HL-60 (cell line): ENCODE data around the gene CCDC9.

ENCODE experiments used
- DNase-seq, 2 experiments: peaks; one replicate each; pipeline ENCODE4 v3.0.0-alpha.2; 2010 to 2020; ENCODE audit warnings: low read depth in 1 of 2, low spot score in 1 of 2
- H3K27ac ChIP-seq: fragments of 250-450 bp; sonication (Bioruptor Pico); replicated peaks from 2 replicates; pipeline ENCODE4 v1.5.1; 2020; ENCODE audit warnings: mild to moderate bottlenecking, moderate library complexity
- H3K27me3 ChIP-seq: fragments of 250-450 bp; sonication (Bioruptor Pico); 2 replicates; pipeline ENCODE4 v1.5.1; 2021; ENCODE audit warnings: mild to moderate bottlenecking, moderate library complexity; ENCODE audit not compliant: insufficient read depth, poor library complexity, severe bottlenecking
- H3K4me3 ChIP-seq: replicated peaks from 2 replicates; pipeline ENCODE4 v1.5.1; 2011; ENCODE audit warnings: mild to moderate bottlenecking, control low read depth, low read length; ENCODE audit not compliant: insufficient read depth
- CTCF ChIP-seq: IDR thresholded peaks from one replicate; pipeline ENCODE4 v1.5.1; 2011; ENCODE audit warnings: low read length, control low read depth, inconsistent platforms; ENCODE audit not compliant: insufficient read depth
- GABPA ChIP-seq: IDR thresholded peaks from 2 replicates; pipeline ENCODE4 v1.6.1; 2012; ENCODE audit warnings: low read depth
- POLR2AphosphoS5 ChIP-seq: IDR thresholded peaks from 2 replicates; pipeline ENCODE4 v1.6.1; 2012; ENCODE audit warnings: low read depth
- REST ChIP-seq: IDR thresholded peaks from 2 replicates; pipeline ENCODE4 v1.6.1; 2012; ENCODE audit warnings: low read depth; ENCODE audit not compliant: insufficient replicate concordance
- SPI1 ChIP-seq: IDR thresholded peaks from 2 replicates; pipeline ENCODE4 v1.6.1; 2012; ENCODE audit warnings: low read depth, mild to moderate bottlenecking, borderline replicate concordance
- long read RNA-seq: library from polyadenylated mRNA; unstranded; transcript quantifications from one replicate; pipeline ENCODE4 v2.0.0, GENCODE V29; 2020

The CCDC9 gene
- long read RNA-seq, partial matches to known transcripts: 3 of 9 reads
- long read RNA-seq, other reads (novel, unspliced or antisense): 6 of 9 reads

DNA sequence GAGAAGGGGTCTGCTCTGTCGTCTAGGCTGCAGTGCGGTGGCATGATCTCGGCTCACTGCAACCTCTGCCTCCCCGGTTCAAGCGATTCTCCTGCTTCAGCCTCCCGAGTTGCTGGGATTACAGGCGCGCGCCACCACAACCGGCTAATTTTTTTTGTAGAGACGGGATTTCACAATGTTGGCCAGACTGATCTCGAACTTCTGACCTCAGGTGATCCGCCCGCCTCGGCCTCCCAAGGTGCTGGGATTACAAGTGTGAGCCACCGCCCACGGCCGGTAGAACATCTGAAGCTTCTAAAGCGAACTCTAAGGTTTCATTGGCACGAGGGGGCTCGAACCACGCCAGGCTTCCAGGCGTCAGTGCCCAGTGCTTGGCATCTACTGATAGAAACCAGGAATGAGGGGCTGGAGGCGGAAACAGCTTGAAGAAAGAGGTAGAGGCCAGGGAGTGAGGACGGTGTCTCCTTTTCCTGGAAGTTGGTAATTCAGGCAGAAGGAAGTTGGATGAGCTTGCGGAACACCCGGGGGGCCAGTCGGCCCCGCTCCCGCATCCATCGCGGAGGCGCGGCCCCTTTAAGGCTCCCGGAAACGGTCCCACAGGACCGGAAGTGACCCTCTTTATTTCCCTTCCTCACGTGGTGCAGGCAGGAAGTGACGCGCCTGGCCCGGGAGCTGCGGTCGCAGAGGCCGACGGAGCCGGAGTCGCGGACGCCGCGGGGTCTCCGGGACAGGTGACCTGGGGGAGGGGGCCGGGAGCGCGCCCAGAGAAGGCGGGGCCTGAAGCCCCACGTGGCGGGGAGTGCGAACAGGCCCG lies at the start of gene CCDC9:
TSS of gene CCDC9 (plus strand) at position 647 of the 814 bp plus-strand sequence. CDS start 1,876 bp downstream, outside the sequence.
- Histone ChIP-seq H3K4me3 (peak within 1 kb of the TSS; percentile 59), H3K27ac (peak within 1 kb of the TSS; percentile 95), H3K27me3 (no peaks in the 10 kb centered on the region)
- peak; percentile 88 for TF ChIP-seq GABPA
- TF ChIP-seq SPI1: peak; percentile 31; the same call in 1 of the 2 replicates
- no peak for TF ChIP-seq CTCF
- peak; percentile 77 for TF ChIP-seq POLR2AphosphoS5
- DNase-seq: peak; percentile 94 to 97

DNA sequence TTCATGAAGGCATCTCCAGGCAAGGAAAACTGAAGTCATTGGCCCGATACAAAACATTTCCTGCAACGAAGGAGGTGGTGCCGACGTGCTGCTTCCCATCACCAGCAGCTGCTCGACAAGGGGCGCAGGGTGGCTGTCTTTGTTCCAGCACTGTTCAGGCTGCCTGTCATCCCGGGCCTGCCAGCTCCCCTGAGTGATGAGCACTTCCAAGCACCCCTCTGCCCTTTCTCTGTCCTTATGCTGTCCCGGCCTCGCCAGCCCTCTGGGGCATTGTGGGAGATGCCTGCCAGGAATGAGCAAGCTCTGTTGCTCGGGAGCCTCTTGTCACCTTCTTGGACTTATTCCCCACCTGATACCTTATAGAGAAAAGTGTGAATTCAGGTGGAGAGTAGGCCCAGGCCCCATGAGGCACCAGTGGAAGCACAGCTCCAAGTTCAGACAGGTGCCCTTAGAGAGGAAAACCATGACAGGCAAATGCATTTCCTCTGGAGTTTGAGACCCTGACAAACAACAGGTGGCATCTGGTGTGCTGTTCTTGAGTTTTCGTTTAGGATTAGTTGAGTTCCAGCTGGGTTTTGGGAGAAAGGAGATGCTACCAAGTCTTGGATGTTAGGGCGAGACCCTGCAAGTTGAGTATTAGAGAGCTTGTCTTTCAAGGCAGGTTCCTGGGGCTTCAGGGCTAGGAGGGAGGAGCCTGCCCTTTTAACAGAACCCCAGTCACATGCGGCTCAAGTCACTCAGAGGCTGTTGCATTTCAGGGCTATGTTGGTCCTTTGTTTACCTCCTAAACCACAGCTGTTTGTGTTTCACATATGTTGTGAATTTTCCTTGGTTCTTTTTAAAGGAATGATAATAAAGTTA lies 46.8 kb upstream of the CCDC9 start:
- H3K27me3 ChIP-seq: no peaks in the 10 kb centered on the region
- TF ChIP-seq SPI1 (no peak), CTCF (no peak), POLR2AphosphoS5 (no peak), GABPA (no peak), REST (no peak)
- H3K4me3 ChIP-seq: no peak overlapping the region
- no peak overlapping the region for H3K27ac ChIP-seq
- DNase-seq: no peak

GRCh38 chr19:47210180-47210490 lies 46.2 kb upstream of the CCDC9 start:
- Histone ChIP-seq H3K4me3 (no peak overlapping the region), H3K27ac (no peak overlapping the region; the same call in 1 of the 2 replicates)
- TF ChIP-seq GABPA (no peak), CTCF (no peak), REST (no peak), POLR2AphosphoS5 (no peak), SPI1 (no peak; the same call in 1 of the 2 replicates)

More at GRCh38 chr19:47210180-47210490, 46.2 kb upstream of the CCDC9 start:
- no peaks in the 10 kb centered on the region for H3K27me3 ChIP-seq
- DNase-seq: no peak
